ENCODE results near the gene TMC1.
A peak's percentile ranks its signal among the peaks of the same experiment; 100 is the strongest.
"Not testable (repeated sequence)": the region's sequence is repeated elsewhere in the genome, so short reads cannot be mapped to it uniquely, and the experiment has no call there.

TMC1 gene

GRCh38 chr9:72794946-72795345 lies 273.5 kb downstream of the TMC1 start:
- Histone ChIP-seq H3K27ac (ENCODE audit: low read depth, low read length) (no peak overlapping the region), H3K36me3 (ENCODE audit: control insufficient read depth in 1 of 2, insufficient read depth in 2 of 2, low read length in 2 of 2) (no peaks in the 10 kb centered on the region), H3K9me3 (ENCODE audit: control insufficient read depth in 1 of 2, low read length in 2 of 2) (peaks cover 0 to 11% of the 10 kb centered on the region in 2 donors)

GRCh38 chr9:72800328-72800994 lies 279.1 kb downstream of the TMC1 start:
- no peak overlapping the region for H3K9ac ChIP-seq (ENCODE audit: low read depth in 1 of 2, low read length in 2 of 2)
- H3K27me3 ChIP-seq (ENCODE audit: control insufficient read depth in 1 of 2, insufficient read depth in 2 of 2, low read length in 2 of 2): no peaks in the 10 kb centered on the region
- no peak overlapping the region for H3K27ac ChIP-seq (ENCODE audit: low read depth, low read length)
- H3K36me3 ChIP-seq (ENCODE audit: control insufficient read depth in 1 of 2, insufficient read depth in 2 of 2, low read length in 2 of 2): no peaks in the 10 kb centered on the region
- H3K4me3 ChIP-seq (ENCODE audit: low read depth in 1 of 2, low read length in 2 of 2): no peak overlapping the region
- H3K4me1 ChIP-seq (ENCODE audit: control insufficient read depth in 1 of 2, insufficient read depth in 2 of 2, low read length in 2 of 2): no peaks in the 10 kb centered on the region
- peaks cover 0 to 9% of the 10 kb centered on the region in 2 donors for H3K9me3 ChIP-seq (ENCODE audit: control insufficient read depth in 1 of 2, low read length in 2 of 2)

More at GRCh38 chr9:72794946-72795345, 273.5 kb downstream of the TMC1 start:
- Histone ChIP-seq H3K4me1 (ENCODE audit: control insufficient read depth in 1 of 2, insufficient read depth in 2 of 2, low read length in 2 of 2) (no peaks in the 10 kb centered on the region), H3K9ac (ENCODE audit: low read depth in 1 of 2, low read length in 2 of 2) (no peak overlapping the region), H3K27me3 (ENCODE audit: control insufficient read depth in 1 of 2, insufficient read depth in 2 of 2, low read length in 2 of 2) (no peaks in the 10 kb centered on the region), H3K4me3 (ENCODE audit: low read depth in 1 of 2, low read length in 2 of 2) (no peak overlapping the region)

GRCh38 chr9:72805238-72805637 lies 283.8 kb downstream of the TMC1 start:
- Histone ChIP-seq H3K36me3 (ENCODE audit: control insufficient read depth in 1 of 2, insufficient read depth in 2 of 2, low read length in 2 of 2) (no peaks in the 10 kb centered on the region), H3K9me3 (ENCODE audit: control insufficient read depth in 1 of 2, low read length in 2 of 2) (no peaks in the 10 kb centered on the region), H3K27me3 (ENCODE audit: control insufficient read depth in 1 of 2, insufficient read depth in 2 of 2, low read length in 2 of 2) (no peaks in the 10 kb centered on the region)

GRCh38 chr9:72806313-72806809 lies 285.0 kb downstream of the TMC1 start:
- not testable (repeated sequence) for H3K4me1 ChIP-seq (ENCODE audit: control insufficient read depth in 1 of 2, insufficient read depth in 2 of 2, low read length in 2 of 2); H3K27ac ChIP-seq (ENCODE audit: low read depth, low read length); H3K4me3 ChIP-seq (ENCODE audit: low read depth in 1 of 2, low read length in 2 of 2); H3K27me3 ChIP-seq (ENCODE audit: control insufficient read depth in 1 of 2, insufficient read depth in 2 of 2, low read length in 2 of 2); H3K9ac ChIP-seq (ENCODE audit: low read depth in 1 of 2, low read length in 2 of 2); H3K9me3 ChIP-seq (ENCODE audit: control insufficient read depth in 1 of 2, low read length in 2 of 2); H3K36me3 ChIP-seq (ENCODE audit: control insufficient read depth in 1 of 2, insufficient read depth in 2 of 2, low read length in 2 of 2)

More at GRCh38 chr9:72805238-72805637, 283.8 kb downstream of the TMC1 start:
- Histone ChIP-seq H3K27ac (ENCODE audit: low read depth, low read length) (no peak overlapping the region), H3K4me1 (ENCODE audit: control insufficient read depth in 1 of 2, insufficient read depth in 2 of 2, low read length in 2 of 2) (no peaks in the 10 kb centered on the region), H3K9ac (ENCODE audit: low read depth in 1 of 2, low read length in 2 of 2) (no peak overlapping the region), H3K4me3 (ENCODE audit: low read depth in 1 of 2, low read length in 2 of 2) (no peak overlapping the region)

- H3K9me3 ChIP-seq (ENCODE audit: control insufficient read depth in 1 of 2, low read length in 2 of 2): no peaks in the 10 kb centered on the region
- no peak overlapping the region for H3K27ac ChIP-seq (ENCODE audit: low read depth, low read length)
- no peaks in the 10 kb centered on the region for H3K27me3 ChIP-seq (ENCODE audit: control insufficient read depth in 1 of 2, insufficient read depth in 2 of 2, low read length in 2 of 2)
- peaks cover 6 to 16% of the 10 kb centered on the region in 2 donors for H3K4me1 ChIP-seq (ENCODE audit: control insufficient read depth in 1 of 2, insufficient read depth in 2 of 2, low read length in 2 of 2)
- H3K36me3 ChIP-seq (ENCODE audit: control insufficient read depth in 1 of 2, insufficient read depth in 2 of 2, low read length in 2 of 2): no peaks in the 10 kb centered on the region
- H3K9ac ChIP-seq (ENCODE audit: low read depth in 1 of 2, low read length in 2 of 2): no peak overlapping the region
- no peak overlapping the region for H3K4me3 ChIP-seq (ENCODE audit: low read depth in 1 of 2, low read length in 2 of 2)
These were observed 286.5 kb downstream of the TMC1 start for GRCh38 chr9:72807765-72808445.

- no peak overlapping the region for H3K9ac ChIP-seq (ENCODE audit: low read depth in 1 of 2, low read length in 2 of 2)
- H3K4me3 ChIP-seq (ENCODE audit: low read depth in 1 of 2, low read length in 2 of 2): no peak overlapping the region
- H3K4me1 ChIP-seq (ENCODE audit: control insufficient read depth in 1 of 2, insufficient read depth in 2 of 2, low read length in 2 of 2): peaks cover 9 to 19% of the 10 kb centered on the region in 2 donors
- H3K36me3 ChIP-seq (ENCODE audit: control insufficient read depth in 1 of 2, insufficient read depth in 2 of 2, low read length in 2 of 2): no peaks in the 10 kb centered on the region
- H3K27me3 ChIP-seq (ENCODE audit: control insufficient read depth in 1 of 2, insufficient read depth in 2 of 2, low read length in 2 of 2): no peaks in the 10 kb centered on the region
- no peak overlapping the region for H3K27ac ChIP-seq (ENCODE audit: low read depth, low read length)
- H3K9me3 ChIP-seq (ENCODE audit: control insufficient read depth in 1 of 2, low read length in 2 of 2): no peaks in the 10 kb centered on the region
These were observed 287.0 kb downstream of the TMC1 start for GRCh38 chr9:72808446-72808768.

GRCh38 chr9:72809586-72809985 lies 288.2 kb downstream of the TMC1 start:
- Histone ChIP-seq H3K9ac (ENCODE audit: low read depth in 1 of 2, low read length in 2 of 2) (no peak overlapping the region), H3K27ac (ENCODE audit: low read depth, low read length) (no peak overlapping the region), H3K4me3 (ENCODE audit: low read depth in 1 of 2, low read length in 2 of 2) (no peak overlapping the region), H3K9me3 (ENCODE audit: control insufficient read depth in 1 of 2, low read length in 2 of 2) (no peaks in the 10 kb centered on the region), H3K4me1 (ENCODE audit: control insufficient read depth in 1 of 2, insufficient read depth in 2 of 2, low read length in 2 of 2) (peaks cover 16 to 30% of the 10 kb centered on the region in 2 donors), H3K27me3 (ENCODE audit: control insufficient read depth in 1 of 2, insufficient read depth in 2 of 2, low read length in 2 of 2) (no peaks in the 10 kb centered on the region), H3K36me3 (ENCODE audit: control insufficient read depth in 1 of 2, insufficient read depth in 2 of 2, low read length in 2 of 2) (no peaks in the 10 kb centered on the region)

DNA sequence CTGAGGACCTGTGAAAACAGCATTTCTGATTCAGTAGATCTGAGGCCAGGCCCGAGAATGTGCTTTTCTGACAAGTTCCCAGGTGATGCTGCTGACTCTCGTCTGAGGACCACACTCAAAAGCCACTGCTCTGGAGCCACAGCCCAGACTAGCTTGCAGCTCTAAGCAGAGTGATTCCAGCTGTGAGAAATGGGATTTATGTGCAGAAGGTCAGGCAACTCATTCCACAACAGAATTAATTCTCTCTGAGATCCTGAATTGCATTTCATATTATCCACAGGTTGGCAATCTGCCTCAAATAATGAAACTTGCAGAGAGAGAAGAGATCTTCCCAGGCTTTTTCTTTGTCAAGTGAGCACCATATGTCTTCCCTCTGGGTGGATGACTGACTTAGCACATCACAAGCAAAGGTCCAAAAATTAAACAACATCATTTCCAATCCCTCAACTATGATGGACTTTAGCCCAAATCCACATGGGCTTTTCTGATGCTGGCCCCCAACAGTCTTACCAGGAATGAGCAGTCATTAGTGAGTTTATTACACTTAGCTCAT lies 291.2 kb downstream of the TMC1 start:
- Histone ChIP-seq H3K4me3 (ENCODE audit: low read depth in 1 of 2, low read length in 2 of 2) (no peak overlapping the region), H3K9ac (ENCODE audit: low read depth in 1 of 2, low read length in 2 of 2) (no peak overlapping the region), H3K4me1 (ENCODE audit: control insufficient read depth in 1 of 2, insufficient read depth in 2 of 2, low read length in 2 of 2) (peaks cover 20 to 35% of the 10 kb centered on the region in 2 donors), H3K9me3 (ENCODE audit: control insufficient read depth in 1 of 2, low read length in 2 of 2) (no peaks in the 10 kb centered on the region), H3K36me3 (ENCODE audit: control insufficient read depth in 1 of 2, insufficient read depth in 2 of 2, low read length in 2 of 2) (no peaks in the 10 kb centered on the region), H3K27ac (ENCODE audit: low read depth, low read length) (no peak overlapping the region), H3K27me3 (ENCODE audit: control insufficient read depth in 1 of 2, insufficient read depth in 2 of 2, low read length in 2 of 2) (no peaks in the 10 kb centered on the region)

DNA sequence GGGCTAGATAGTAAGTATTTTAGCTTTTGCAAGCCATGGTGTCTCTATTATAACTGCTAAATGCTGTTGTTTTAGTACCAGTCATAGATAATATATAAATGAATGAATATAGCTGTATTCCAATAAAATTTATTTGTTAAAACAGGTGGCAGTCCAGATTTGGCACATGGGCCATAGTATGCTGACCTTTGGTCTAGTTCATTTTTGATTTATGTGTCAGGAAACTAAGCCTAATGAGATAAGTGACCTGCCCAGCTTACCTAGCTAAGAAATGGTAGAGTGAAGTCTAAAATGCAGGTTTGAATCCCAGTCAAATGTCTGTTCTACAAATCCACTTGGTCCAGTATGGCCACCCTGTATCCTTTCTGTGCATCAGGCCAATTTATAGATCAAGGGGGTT lies 292.1 kb downstream of the TMC1 start:
- H3K9ac ChIP-seq (ENCODE audit: low read depth in 1 of 2, low read length in 2 of 2): no peak overlapping the region
- H3K9me3 ChIP-seq (ENCODE audit: control insufficient read depth in 1 of 2, low read length in 2 of 2): no peaks in the 10 kb centered on the region
- peaks cover 20 to 44% of the 10 kb centered on the region in 2 donors for H3K4me1 ChIP-seq (ENCODE audit: control insufficient read depth in 1 of 2, insufficient read depth in 2 of 2, low read length in 2 of 2)
- peak overlapping the region; percentile 13 for H3K27ac ChIP-seq (ENCODE audit: low read depth, low read length)
- H3K36me3 ChIP-seq (ENCODE audit: control insufficient read depth in 1 of 2, insufficient read depth in 2 of 2, low read length in 2 of 2): no peaks in the 10 kb centered on the region
- no peaks in the 10 kb centered on the region for H3K27me3 ChIP-seq (ENCODE audit: control insufficient read depth in 1 of 2, insufficient read depth in 2 of 2, low read length in 2 of 2)
- H3K4me3 ChIP-seq (ENCODE audit: low read depth in 1 of 2, low read length in 2 of 2): peak overlapping the region; percentile 21 to 29

DNA sequence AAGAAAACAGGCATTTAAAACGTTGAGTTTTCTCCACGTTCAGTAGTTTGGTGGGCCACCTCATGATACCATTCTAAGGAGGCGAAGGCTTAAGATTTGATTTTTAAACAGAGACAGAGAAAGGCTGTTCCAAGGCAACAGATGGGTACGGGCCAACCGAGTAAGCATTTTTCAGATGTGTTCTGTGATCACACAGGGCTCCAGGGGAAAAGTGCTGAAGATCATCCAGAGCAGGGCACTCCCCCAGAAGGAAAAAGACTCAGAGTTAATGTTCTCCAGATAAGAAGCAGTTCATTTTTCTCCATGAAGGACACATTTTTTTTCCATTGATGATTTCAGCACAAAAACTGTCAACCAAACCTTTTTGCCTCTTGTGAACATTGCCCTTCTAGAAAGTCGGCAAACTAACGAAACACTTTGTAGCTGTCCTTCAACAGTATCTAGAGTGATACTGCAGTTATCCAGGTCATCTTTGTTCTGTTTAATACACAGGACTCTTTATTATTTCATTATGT lies 292.7 kb downstream of the TMC1 start:
- Histone ChIP-seq H3K36me3 (ENCODE audit: control insufficient read depth in 1 of 2, insufficient read depth in 2 of 2, low read length in 2 of 2) (no peaks in the 10 kb centered on the region), H3K4me1 (ENCODE audit: control insufficient read depth in 1 of 2, insufficient read depth in 2 of 2, low read length in 2 of 2) (peaks cover 20 to 44% of the 10 kb centered on the region in 2 donors), H3K9me3 (ENCODE audit: control insufficient read depth in 1 of 2, low read length in 2 of 2) (no peaks in the 10 kb centered on the region), H3K9ac (ENCODE audit: low read depth in 1 of 2, low read length in 2 of 2) (no peak overlapping the region), H3K27me3 (ENCODE audit: control insufficient read depth in 1 of 2, insufficient read depth in 2 of 2, low read length in 2 of 2) (no peaks in the 10 kb centered on the region), H3K27ac (ENCODE audit: low read depth, low read length) (peak overlapping the region; percentile 13), H3K4me3 (ENCODE audit: low read depth in 1 of 2, low read length in 2 of 2) (peak overlapping the region in 1 of 2 donors; percentile 29)

Data from duodenal mucosa (tissue), 2 donors.